GM15510 (cell line): ENCODE data around the gene CLSTN3.

Experiments
- POLR2A ChIP-seq: IDR thresholded peaks from 3 replicates; pipeline ENCODE4 v1.6.1; 2011; ENCODE audit warnings: borderline replicate concordance; ENCODE audit not compliant: insufficient read length; ENCODE audit errors: extremely low read depth

Gene CLSTN3

GRCh38 chr12:7178481-7178880 is 48.3 kb downstream of the CLSTN3 start:
- no peak for TF ChIP-seq POLR2A

DNA sequence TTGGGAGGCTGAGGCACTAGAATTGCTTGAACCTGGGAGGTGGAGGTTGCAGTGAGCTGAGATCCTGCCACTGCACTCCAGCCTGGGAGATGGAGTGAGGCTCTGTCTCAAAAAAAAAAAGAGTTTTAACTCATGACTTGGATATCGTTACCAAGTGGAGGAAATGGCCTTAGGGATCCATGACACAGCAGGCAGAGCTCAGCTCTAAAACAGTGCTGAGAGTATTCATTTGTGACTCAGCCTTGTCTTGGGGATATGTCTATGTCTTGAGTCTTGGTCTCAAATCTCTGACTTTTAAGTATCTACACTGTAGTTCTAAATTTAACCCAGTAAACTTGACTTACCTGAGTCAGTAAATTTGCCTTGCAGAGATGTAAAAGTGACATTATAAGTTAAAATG is 50.5 kb downstream of the CLSTN3 start:
- TF ChIP-seq POLR2A, result no peak

- no peak for TF ChIP-seq POLR2A
Observed at GRCh38 chr12:7188562-7189397, 58.6 kb downstream of the CLSTN3 start.

- peak; percentile 51 for TF ChIP-seq POLR2A
Observed at GRCh38 chr12:7189398-7190267, 59.5 kb downstream of the CLSTN3 start, which contains the start of gene PEX5. PEX5 (plus strand) TSS chr12:7189686; CDS start chr12:7190378, 692 bp downstream.

GRCh38 chr12:7190268-7191055 is 60.3 kb downstream of the CLSTN3 start:
- TF ChIP-seq POLR2A, result no peak

DNA sequence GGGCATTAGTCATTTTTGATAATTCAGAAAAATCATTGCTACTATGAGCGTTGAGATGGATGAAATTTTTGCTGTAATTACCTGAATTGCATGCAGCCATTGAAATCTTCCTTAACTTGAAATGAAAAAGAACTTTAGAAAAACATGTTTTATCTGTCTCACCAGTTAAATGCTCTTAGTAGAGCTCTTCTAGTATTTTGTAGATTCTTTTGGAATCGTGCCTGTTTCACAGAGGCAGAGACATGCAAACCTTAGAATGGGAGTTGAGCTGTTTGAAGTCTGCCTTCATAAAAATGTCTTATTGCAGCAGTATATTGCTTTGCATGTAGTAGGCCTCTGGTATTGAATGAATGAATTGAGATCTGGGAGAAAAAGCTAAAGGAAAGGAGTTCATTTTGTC is 63.5 kb downstream of the CLSTN3 start:
- no peak for TF ChIP-seq POLR2A

- TF ChIP-seq POLR2A, result no peak
Observed at GRCh38 chr12:7197841-7198240, 67.7 kb downstream of the CLSTN3 start.

DNA sequence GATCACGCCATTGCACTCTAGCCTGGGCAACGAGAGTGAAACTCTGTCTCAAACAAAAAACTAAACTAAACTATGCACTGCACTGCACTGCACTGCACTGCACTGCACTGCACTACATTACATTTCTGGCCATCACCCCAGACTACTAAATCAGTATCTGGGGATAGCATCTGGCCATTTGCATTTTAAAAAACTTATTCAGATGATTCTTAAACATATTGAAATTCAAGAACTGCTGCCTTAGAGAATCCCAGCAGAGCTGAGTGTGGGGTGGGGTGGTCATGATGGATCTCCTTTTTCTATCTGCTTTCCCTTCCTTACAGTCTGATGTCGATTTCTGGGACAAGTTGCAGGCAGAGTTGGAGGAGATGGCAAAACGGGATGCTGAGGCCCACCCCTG is 72.9 kb downstream of the CLSTN3 start:
- no peak for TF ChIP-seq POLR2A

- TF ChIP-seq POLR2A, result no peak
Observed at GRCh38 chr12:7205091-7205490, 74.9 kb downstream of the CLSTN3 start.

DNA sequence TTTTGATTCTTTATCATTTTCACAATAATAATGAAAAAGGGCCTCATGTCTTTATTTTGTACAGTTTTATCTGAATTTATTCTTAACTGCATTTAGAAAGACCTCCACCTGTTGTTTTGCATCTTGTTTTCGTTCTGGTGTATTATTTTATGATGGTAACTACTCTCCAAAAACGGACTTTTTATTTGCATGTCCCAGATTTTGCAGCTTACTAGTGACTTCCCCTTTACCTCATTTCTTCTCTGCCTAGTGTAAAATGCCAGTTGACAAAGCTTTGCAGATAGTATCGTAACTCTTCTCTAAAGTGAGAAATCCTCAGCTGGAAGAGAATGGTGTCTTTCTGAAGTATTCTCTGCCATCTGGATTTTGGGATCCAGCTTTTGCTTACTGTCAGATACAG is 76.5 kb downstream of the CLSTN3 start:
- no peak for TF ChIP-seq POLR2A

- TF ChIP-seq POLR2A, result no peak
Observed at GRCh38 chr12:7207866-7208625, 77.9 kb downstream of the CLSTN3 start.
